A673 (cell line): ENCODE results near the gene ACACA. TPM values are rescaled to one million over a fixed set of nuclear protein-coding genes. Genes with fewer than 3 reads are reported as not detected.
"Not testable (repeated sequence)": the region's sequence is repeated elsewhere in the genome, so short reads cannot be mapped to it uniquely, and the experiment has no call there.

Experiments
- BruUV-seq: library from RNA; stranded (reverse); fragments of 400-500 nt; replicated peaks from 2 replicates; lab custom pipeline; 2021; lab: Mats Ljungman, UMichigan
- CTCF ChIA-PET: fragments of 300-600 bp; sonication (Branson Sonifier 250); formaldehyde crosslinking; loops from one replicate; lab custom pipeline; 2022; ENCODE audit warnings: antibody characterized with exemption; lab: Charles Lee
- POLR2A ChIA-PET: fragments of 300-600 bp; sonication (Branson Sonifier 250); formaldehyde crosslinking; loops from one replicate; lab custom pipeline; 2022; ENCODE audit warnings: antibody characterized with exemption; ENCODE audit not compliant: low non-redundant PET; lab: Charles Lee
- DNase-seq: peaks from one replicate; pipeline ENCODE4 v3.0.0-alpha.2; 2015; ENCODE audit warnings: low spot score
- H3K27ac ChIP-seq: fragments of 200-600 bp; sonication (generic); 2 replicates; pipeline ENCODE4 v1.5.1; 2016; ENCODE audit warnings: mixed run types, low read depth, mild to moderate bottlenecking, mixed read lengths, antibody characterized with exemption, low read length; ENCODE audit not compliant: poor library complexity, severe bottlenecking
- H3K27me3 ChIP-seq: fragments of 200-600 bp; sonication (generic); replicated peaks from 2 replicates; pipeline ENCODE4 v1.6.1; 2017; ENCODE audit warnings: mixed run types, low read depth, mild to moderate bottlenecking, mixed read lengths, antibody characterized with exemption, low read length; ENCODE audit not compliant: insufficient read depth, poor library complexity
- H3K36me3 ChIP-seq: fragments of 200-600 bp; sonication (generic); 2 replicates; pipeline ENCODE4 v1.6.1; 2016; ENCODE audit warnings: mixed run types, mild to moderate bottlenecking, mixed read lengths, antibody characterized with exemption, low read length; ENCODE audit not compliant: insufficient read depth, poor library complexity, severe bottlenecking
- H3K4me1 ChIP-seq: fragments of 200-600 bp; sonication (generic); 2 replicates; pipeline ENCODE4 v1.6.1; 2017; ENCODE audit warnings: mixed run types, mild to moderate bottlenecking, mixed read lengths, antibody characterized with exemption, low read length; ENCODE audit not compliant: insufficient read depth, poor library complexity, severe bottlenecking
- H3K4me3 ChIP-seq: fragments of 200-600 bp; sonication (generic); 2 replicates; pipeline ENCODE4 v1.5.1; 2016; ENCODE audit warnings: low read depth, mixed run types, mild to moderate bottlenecking, mixed read lengths, low read length; ENCODE audit not compliant: poor library complexity, severe bottlenecking
- H3K9me3 ChIP-seq: fragments of 200-600 bp; sonication (generic); 2 replicates; pipeline ENCODE4 v1.6.1; 2016; ENCODE audit warnings: mixed run types, low read depth, mild to moderate bottlenecking, mixed read lengths, antibody characterized with exemption, low read length; ENCODE audit not compliant: poor library complexity, severe bottlenecking
- CTCF ChIP-seq: fragments of 300-800, 200-600 bp; sonication (generic); conservative IDR thresholded peaks from 2 replicates; pipeline ENCODE4 v1.5.1; 2017; ENCODE audit warnings: low read depth, mild to moderate bottlenecking, antibody characterized with exemption, low read length, moderate library complexity, mixed read lengths
- EZH2 ChIP-seq: fragments of 200-600 bp; sonication (generic); IDR thresholded peaks from 2 replicates; pipeline ENCODE4 v1.6.1; 2017; ENCODE audit warnings: borderline replicate concordance, low read depth, mild to moderate bottlenecking, mixed read lengths, antibody characterized with exemption, low read length; ENCODE audit not compliant: poor library complexity, severe bottlenecking
- intact Hi-C: fragments of 100-400 bp; cut with micrococcal nuclease; formaldehyde crosslinking; loops from one replicate; pipeline ENCODE4 v1.10.0; 2022; ENCODE audit not compliant: unreplicated experiment
- total RNA-seq: library from RNA; stranded (reverse); gene quantifications from 2 replicates; pipeline ENCODE4 v1.2.3, GENCODE V29; 2021

Gene ACACA
- total RNA-seq, 1 experiment from 2014 or later, result 68.3 TPM

DNA sequence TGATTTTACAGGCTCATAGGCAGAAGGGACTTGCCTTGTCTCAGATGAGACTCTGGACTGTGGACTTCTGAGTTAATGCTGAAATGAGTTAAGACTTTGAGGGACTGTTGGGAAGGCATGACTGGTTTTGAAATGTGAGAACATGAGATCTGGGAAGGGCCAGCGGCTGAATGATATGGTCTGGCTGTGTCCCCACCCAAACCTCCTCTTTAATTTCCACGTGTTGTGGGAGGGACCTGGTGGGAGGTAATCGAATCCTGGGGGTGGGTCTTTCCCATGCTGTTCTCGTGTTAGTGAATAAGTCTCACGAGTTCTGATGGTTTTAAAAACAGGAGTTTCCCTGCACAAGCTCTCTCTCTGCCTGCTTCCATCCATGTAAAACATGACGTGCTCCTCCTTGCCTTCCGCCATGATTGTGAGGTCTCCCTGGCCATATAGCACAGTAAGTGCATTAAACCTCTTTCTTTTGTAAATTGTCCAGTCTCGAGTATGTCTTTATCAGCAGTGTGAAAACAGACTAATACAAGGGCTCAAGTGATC lies 59.7 kb downstream of the ACACA start:
- POLR2A ChIA-PET, H3K4me1 ChIP-seq, H3K27ac ChIP-seq, CTCF ChIA-PET, intact Hi-C loops, BruUV-seq, H3K27me3 ChIP-seq, DNase-seq, H3K9me3 ChIP-seq, H3K36me3 ChIP-seq, H3K4me3 ChIP-seq: not testable (repeated sequence)

DNA sequence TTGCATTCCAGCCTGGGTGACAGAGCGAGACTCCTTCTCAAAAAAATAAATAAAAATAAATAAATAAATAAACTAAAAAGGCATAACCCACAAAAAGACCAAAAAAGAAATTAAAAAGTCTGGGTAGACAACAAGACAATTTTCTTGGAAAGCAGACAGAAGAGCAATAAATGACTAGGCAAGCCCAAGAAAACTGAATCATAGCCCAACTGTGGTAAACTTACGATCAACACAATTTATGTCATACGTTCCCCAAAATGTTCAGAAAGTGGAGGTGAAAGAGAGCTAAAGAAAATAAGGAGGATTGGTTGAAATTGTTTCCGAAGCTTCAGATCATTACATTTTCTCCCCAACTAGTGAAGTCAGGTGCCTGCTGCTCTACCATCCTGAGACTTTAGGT lies 62.1 kb downstream of the ACACA start:
- no TSS peak for BruUV-seq
- TF ChIP-seq EZH2 (no peak), CTCF (no peak)
- no peak for DNase-seq
- ChIA-PET POLR2A (no interaction called here), CTCF (no interaction called here)
- H3K27ac ChIP-seq, result no peak overlapping the region
- H3K4me1 ChIP-seq, result no peaks in the 10 kb centered on the region
- no peaks in the 10 kb centered on the region for H3K36me3 ChIP-seq
- no peaks in the 10 kb centered on the region for H3K9me3 ChIP-seq
- no peaks in the 10 kb centered on the region for H3K27me3 ChIP-seq
- intact Hi-C loops, result no loop called here
- no peak overlapping the region for H3K4me3 ChIP-seq

DNA sequence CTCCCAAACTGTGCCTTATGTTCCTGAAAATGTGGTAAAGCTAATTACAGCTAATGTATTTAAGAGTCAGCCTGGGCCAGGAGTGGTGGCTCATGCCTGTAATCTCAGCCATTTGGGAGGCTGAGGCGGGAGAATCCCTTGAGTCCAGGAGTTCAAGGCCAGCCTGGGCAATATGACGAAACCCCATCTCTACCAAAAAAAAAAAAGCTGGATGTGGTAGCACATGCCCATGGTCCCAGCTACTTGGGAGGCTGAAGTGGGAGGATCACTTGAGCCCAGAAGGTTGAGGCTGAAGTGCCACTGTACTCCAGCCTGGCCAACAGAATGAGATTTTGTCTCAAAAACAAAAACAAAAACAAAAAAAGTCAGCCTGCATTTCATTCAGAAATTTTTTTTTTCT lies 64.0 kb downstream of the ACACA start:
- H3K36me3 ChIP-seq, result no peaks in the 10 kb centered on the region
- TF ChIP-seq CTCF, result no peak
- no peak for TF ChIP-seq EZH2
- CTCF ChIA-PET, result no interaction called here
- DNase-seq, result no peak
- no peaks in the 10 kb centered on the region for H3K27me3 ChIP-seq
- no peaks in the 10 kb centered on the region for H3K4me1 ChIP-seq
- no peak overlapping the region for H3K27ac ChIP-seq
- intact Hi-C loops, result no loop called here
- no TSS peak for BruUV-seq
- no peaks in the 10 kb centered on the region for H3K9me3 ChIP-seq
- POLR2A ChIA-PET, result no interaction called here
- H3K4me3 ChIP-seq, result no peak overlapping the region

DNA sequence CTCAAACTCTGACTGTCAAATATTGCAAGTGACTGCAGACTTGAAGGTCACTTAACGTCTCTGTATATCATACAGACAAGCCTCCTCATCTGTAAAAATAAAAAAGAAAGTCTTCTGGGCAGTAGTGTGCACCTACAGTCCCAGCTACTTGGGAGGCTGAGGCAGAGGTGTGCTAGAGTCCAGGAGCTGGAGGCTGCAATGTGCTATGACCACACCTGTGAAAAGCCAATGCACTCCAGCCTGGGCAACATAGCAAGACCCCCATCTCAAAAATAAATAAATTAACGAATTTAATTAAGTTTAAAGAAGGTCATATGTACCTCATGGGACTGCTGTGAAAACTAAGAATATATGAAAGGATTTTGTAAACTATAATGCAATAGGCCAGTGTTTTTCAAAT lies 65.8 kb downstream of the ACACA start:
- no peak for DNase-seq
- intact Hi-C loops, result no loop called here

More for the DNA sequence above, 65.8 kb downstream of the ACACA start:
- no peaks in the 10 kb centered on the region for H3K9me3 ChIP-seq
- ChIA-PET POLR2A (no interaction called here), CTCF (no interaction called here)
- BruUV-seq, result no TSS peak
- H3K27ac ChIP-seq, result no peak overlapping the region
- H3K27me3 ChIP-seq, result no peaks in the 10 kb centered on the region
- H3K36me3 ChIP-seq, result no peaks in the 10 kb centered on the region
- H3K4me3 ChIP-seq, result no peak overlapping the region
- no peaks in the 10 kb centered on the region for H3K4me1 ChIP-seq
- TF ChIP-seq EZH2 (no peak), CTCF (no peak)
